NT2/D1 (cell line): ENCODE measurements around the gene NLRC4.

Experiments used
- YY1 ChIP-seq: IDR thresholded peaks from 2 replicates; pipeline ENCODE4 v1.6.1; 2011; ENCODE audit not compliant: insufficient read length, insufficient read depth
- ZNF274 ChIP-seq: IDR thresholded peaks from 2 replicates; pipeline ENCODE4 v1.6.1; 2011; ENCODE audit warnings: mild to moderate bottlenecking, low read depth, low read length

GRCh38 chr2:32192418-32192817 lies 72.3 kb downstream of the NLRC4 start:
- TF ChIP-seq YY1 (no peak), ZNF274 (no peak)
